ENCODE data around the gene TRMT10C.

The TRMT10C gene

DNA sequence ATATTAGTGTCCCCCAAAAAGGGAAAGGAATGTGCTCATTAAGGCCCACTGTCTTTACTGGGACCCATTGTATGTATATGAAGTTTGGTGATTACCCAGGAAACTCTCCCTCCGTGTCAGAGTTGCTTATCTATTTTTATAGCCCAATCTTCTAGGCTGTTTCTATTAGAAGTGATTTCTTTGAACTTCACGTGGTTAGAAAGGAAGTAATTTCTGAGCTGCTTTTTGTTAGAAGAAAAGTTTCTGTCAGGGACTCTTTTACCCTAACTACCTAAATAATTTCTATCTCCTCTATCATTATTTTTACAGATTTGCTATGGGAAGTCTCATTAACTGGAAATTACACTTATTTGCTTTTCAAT lies 31.0 kb upstream of the TRMT10C start:
- no peak overlapping the region for H3K27ac ChIP-seq
- TF ChIP-seq, protein P1, sequence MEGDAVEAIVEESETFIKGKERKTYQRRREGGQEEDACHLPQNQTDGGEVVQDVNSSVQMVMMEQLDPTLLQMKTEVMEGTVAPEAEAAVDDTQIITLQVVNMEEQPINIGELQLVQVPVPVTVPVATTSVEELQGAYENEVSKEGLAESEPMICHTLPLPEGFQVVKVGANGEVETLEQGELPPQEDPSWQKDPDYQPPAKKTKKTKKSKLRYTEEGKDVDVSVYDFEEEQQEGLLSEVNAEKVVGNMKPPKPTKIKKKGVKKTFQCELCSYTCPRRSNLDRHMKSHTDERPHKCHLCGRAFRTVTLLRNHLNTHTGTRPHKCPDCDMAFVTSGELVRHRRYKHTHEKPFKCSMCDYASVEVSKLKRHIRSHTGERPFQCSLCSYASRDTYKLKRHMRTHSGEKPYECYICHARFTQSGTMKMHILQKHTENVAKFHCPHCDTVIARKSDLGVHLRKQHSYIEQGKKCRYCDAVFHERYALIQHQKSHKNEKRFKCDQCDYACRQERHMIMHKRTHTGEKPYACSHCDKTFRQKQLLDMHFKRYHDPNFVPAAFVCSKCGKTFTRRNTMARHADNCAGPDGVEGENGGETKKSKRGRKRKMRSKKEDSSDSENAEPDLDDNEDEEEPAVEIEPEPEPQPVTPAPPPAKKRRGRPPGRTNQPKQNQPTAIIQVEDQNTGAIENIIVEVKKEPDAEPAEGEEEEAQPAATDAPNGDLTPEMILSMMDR (IDR thresholded peaks at IDR 0.05; ENCODE audit: low read depth, low read length, missing control alignments) = no peak
- in situ Hi-C loops (cut with HindIII; ENCODE audit: low pct_ligation_motif_present, low sequenced_read_pairs) = no loop called here

DNA sequence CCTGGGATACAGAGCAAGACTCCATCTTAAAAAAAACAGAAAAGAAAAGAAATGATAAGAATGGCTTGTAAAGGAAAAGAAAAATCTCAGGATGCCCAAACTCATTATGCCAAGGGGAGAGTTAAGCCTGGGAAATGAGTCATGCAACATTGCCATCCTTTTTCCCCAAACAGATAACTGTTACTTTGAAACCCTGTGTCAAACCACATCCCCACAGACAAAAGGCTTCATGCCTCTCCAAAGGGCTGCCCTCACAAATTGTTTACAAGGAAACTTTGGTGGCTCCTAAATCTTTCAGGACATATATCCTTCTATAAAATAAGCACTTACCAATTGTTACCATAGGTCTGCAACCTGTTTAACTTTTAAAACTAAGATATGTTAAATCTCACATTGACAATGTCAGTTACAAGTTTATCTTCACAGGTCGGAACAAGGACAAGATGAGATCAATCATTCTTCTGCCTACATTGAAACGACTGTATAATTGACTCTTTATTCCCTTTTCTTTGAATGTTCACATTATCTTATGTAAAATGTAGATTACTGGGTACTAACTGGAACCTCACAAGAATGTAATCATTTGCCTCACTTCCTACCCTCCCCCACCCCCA lies 30.1 kb upstream of the TRMT10C start:
- no peak overlapping the region for H3K4me3 ChIP-seq (ENCODE audit: low read depth, low read length)
- TF ChIP-seq, protein P1 (IDR thresholded peaks at IDR 0.05; ENCODE audit: low read depth, low read length, missing control alignments) = no peak
- DNase-seq = no peak
- no peak overlapping the region for H3K27ac ChIP-seq
- H3K36me3 ChIP-seq (replicated peaks) = no peaks in the 10 kb centered on the region
- no peaks in the 10 kb centered on the region for H3K27me3 ChIP-seq (replicated peaks)
- in situ Hi-C loops (cut with HindIII; ENCODE audit: low pct_ligation_motif_present, low sequenced_read_pairs) = no loop called here

More for the DNA sequence above, 31.0 kb upstream of the TRMT10C start:
- no peak overlapping the region for H3K4me3 ChIP-seq (ENCODE audit: low read depth, low read length)
- no peaks in the 10 kb centered on the region for H3K27me3 ChIP-seq (replicated peaks)
- no peaks in the 10 kb centered on the region for H3K36me3 ChIP-seq (replicated peaks)
- DNase-seq = no peak

DNA sequence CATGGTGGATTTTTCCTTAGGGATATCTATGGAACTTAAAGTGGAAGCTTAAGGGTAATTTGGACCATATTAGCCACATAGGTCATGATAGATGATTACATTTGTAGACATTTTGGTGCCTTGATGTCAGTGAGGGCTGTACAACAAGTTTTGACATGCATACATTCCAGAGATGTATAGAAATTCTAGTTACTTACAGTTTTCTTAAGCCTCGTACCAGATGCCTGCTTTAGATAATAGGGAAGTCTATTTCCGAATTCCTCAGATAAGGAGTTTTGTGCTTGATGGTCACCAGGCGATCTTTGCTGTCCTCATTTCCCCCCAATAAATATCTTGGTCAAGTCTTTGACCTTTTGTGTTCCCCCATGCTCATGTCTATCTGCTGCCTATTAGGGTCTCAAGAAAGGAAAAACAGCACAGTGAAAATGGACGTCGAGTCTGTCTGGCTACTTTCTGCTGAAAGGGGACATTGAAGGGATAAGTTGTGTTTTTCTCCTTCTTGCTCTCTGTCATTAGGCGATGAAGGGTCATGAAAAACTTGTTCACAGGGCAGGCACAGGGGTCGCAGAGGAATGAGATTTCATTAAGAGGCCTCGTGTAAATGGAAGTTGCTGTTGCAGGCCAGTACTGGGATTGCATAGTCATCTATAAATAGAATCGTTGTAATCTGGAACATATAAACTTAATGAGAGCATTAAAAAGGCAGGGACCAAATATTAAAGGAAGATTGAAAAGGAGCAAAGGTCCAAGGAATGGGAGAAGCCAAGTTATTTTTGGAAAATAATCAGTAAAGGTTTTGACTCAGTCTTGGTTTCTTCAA lies 28.7 kb upstream of the TRMT10C start:
- H3K36me3 ChIP-seq (replicated peaks) = no peaks in the 10 kb centered on the region
- H3K27ac ChIP-seq = no peak overlapping the region
- no peaks in the 10 kb centered on the region for H3K27me3 ChIP-seq (replicated peaks)
- in situ Hi-C loops (cut with HindIII; ENCODE audit: low pct_ligation_motif_present, low sequenced_read_pairs) = no loop called here
- TF ChIP-seq, protein P1 (IDR thresholded peaks at IDR 0.05; ENCODE audit: low read depth, low read length, missing control alignments) = no peak
- no peak for DNase-seq
- no peak overlapping the region for H3K4me3 ChIP-seq (ENCODE audit: low read depth, low read length)

DNA sequence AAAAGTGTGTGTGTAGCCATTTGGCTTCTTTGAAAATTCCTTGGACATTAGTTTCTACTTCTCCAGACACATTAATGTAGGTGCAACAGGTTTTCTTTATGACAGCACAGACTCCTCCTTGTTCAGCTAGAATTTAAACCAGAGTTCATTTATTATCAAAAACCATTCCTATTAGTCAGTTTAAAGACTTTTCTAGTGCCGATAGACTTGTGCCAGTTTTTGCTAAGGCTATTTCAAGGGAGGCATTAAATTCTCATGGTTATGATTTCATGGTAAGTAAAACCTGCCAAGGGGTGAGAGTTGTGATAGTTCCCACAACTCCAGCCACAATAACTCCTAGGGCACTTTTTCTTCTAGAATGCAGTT lies 28.1 kb upstream of the TRMT10C start:
- no peaks in the 10 kb centered on the region for H3K27me3 ChIP-seq (replicated peaks)
- H3K27ac ChIP-seq = no peak overlapping the region
- no peak for DNase-seq
- in situ Hi-C loops (cut with HindIII; ENCODE audit: low pct_ligation_motif_present, low sequenced_read_pairs) = no loop called here
- TF ChIP-seq, protein P1 (IDR thresholded peaks at IDR 0.05; ENCODE audit: low read depth, low read length, missing control alignments) = no peak
- H3K36me3 ChIP-seq (replicated peaks) = no peaks in the 10 kb centered on the region
- H3K4me3 ChIP-seq (ENCODE audit: low read depth, low read length) = no peak overlapping the region

DNA sequence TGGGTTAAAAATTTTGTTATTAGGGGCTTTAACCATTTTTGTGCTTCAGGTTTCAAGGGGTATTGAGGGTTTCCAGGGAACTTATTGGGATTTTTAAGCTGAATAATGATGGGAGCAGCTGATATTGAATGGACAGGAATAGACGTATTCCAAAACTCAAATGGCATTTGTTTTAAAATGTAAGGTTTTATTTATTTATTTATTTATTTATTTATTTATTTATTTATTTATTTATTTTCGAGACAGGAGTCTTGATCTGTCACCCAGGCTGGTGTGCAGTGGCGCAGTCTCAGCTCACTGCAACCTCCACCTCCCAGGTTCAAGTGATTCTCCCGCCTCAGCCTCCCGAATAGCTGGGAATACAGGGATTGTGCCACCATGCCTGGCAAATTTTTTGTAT lies 26.4 kb upstream of the TRMT10C start:
- TF ChIP-seq, protein P1 (IDR thresholded peaks at IDR 0.05; ENCODE audit: low read depth, low read length, missing control alignments) = no peak
- no peaks in the 10 kb centered on the region for H3K27me3 ChIP-seq (replicated peaks)
- no peak overlapping the region for H3K27ac ChIP-seq
- no peak for DNase-seq
- no peaks in the 10 kb centered on the region for H3K36me3 ChIP-seq (replicated peaks)
- in situ Hi-C loops (cut with HindIII; ENCODE audit: low pct_ligation_motif_present, low sequenced_read_pairs) = no loop called here
- no peak overlapping the region for H3K4me3 ChIP-seq (ENCODE audit: low read depth, low read length)
